Right renal pelvis (tissue), 4 donors: Measurements from ENCODE around the gene PLEKHG5. TPM values are rescaled to one million over a fixed set of nuclear protein-coding genes. Genes with fewer than 3 reads are reported as not detected.

Source experiments
- DNase-seq, 4 donors: peaks; one replicate each; pipeline ENCODE4 v3.0.0-alpha.2; 2013; ENCODE audit warnings: low read depth in 4 of 4, low spot score in 3 of 4, missing footprints in 1 of 4
- polyA plus RNA-seq, 4 donors: library from polyadenylated mRNA; unstranded; fragments of 120-200 nt; gene quantifications; one replicate each; pipeline ENCODE4 v1.2.1, GENCODE V29; 2013; ENCODE audit not compliant: insufficient read length in 4 of 4

Gene PLEKHG5
- polyA plus RNA-seq, 4 donors: 12.6 to 18.0 (median 13.3) TPM

- DNase-seq: no peak
Observed at GRCh38 chr1:6510493-6510892, 19.0 kb upstream of the PLEKHG5 start.

- no peak for DNase-seq
Observed at GRCh38 chr1:6509919-6510291, 18.4 kb upstream of the PLEKHG5 start.

GRCh38 chr1:6509220-6509918 is 17.9 kb upstream of the PLEKHG5 start:
- no peak for DNase-seq

- no peak for DNase-seq
Observed at GRCh38 chr1:6508816-6509189, 17.3 kb upstream of the PLEKHG5 start.

- DNase-seq: no peak
Observed at GRCh38 chr1:6508154-6508815, 16.8 kb upstream of the PLEKHG5 start.

GRCh38 chr1:6507461-6507911 is 16.0 kb upstream of the PLEKHG5 start:
- no peak for DNase-seq

DNA sequence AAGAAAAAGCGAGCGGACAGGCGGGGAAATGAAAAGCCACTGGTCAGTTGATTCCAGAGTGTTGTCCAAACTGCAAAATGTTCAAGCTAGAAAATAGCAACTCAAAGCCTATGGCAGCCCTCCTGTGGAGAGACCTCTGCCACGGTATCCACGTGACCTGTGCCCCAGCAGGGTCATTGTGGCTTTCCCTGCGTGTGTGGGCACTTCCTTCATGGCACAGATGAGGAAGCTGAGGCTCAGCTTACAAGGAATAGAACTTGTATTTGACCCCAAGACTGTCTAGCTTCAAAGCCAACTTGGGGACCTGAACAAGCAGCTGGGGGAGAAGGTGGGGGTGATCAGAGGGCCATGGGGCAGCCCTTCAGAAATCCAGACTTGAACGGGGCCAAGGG is 15.6 kb upstream of the PLEKHG5 start:
- no peak for DNase-seq

DNA sequence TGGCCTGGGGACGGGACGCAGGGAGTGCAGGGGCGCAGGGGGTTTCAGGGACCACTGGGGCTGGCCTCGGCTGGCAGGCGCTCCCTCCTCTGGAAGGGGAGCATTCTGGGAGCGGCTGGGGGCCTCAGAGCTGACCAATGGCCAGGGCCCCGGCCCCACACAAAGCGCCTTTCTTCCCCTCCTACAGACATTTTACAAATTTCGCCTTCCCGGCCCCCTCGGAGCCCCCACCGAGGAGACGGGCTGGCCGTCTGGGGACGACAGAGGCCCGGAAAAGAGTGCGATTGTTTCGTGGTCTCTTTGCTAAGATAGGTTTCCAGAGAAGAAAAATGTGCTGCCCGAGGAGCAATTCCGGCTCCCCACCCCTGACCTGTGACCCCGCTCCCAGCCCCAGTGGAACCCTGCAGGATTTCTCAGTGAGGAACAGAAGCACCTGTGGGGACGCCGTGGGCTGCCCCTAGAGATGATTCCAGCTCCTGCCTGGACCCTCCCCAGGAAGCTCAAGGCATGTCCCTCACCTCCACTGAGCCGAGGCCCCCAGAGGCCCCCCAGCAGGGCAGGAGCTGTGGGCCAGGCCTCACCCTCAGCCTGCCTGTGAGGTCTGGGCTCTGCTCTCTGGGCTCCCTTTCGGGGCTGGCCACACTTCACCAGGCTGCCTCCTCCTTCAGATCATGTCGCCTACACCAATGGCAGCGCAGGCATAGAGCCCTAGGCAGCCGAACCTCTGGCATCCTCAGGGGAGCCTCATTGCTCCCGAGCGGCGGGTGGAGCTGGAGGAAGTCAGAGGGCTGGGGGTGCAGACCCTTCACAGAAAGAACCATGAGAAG is 15.0 kb upstream of the PLEKHG5 start:
- no peak for DNase-seq

GRCh38 chr1:6505367-6506209 is 14.1 kb upstream of the PLEKHG5 start:
- no peak for DNase-seq

- no peak for DNase-seq
Observed at GRCh38 chr1:6504887-6505286, 13.4 kb upstream of the PLEKHG5 start.

DNA sequence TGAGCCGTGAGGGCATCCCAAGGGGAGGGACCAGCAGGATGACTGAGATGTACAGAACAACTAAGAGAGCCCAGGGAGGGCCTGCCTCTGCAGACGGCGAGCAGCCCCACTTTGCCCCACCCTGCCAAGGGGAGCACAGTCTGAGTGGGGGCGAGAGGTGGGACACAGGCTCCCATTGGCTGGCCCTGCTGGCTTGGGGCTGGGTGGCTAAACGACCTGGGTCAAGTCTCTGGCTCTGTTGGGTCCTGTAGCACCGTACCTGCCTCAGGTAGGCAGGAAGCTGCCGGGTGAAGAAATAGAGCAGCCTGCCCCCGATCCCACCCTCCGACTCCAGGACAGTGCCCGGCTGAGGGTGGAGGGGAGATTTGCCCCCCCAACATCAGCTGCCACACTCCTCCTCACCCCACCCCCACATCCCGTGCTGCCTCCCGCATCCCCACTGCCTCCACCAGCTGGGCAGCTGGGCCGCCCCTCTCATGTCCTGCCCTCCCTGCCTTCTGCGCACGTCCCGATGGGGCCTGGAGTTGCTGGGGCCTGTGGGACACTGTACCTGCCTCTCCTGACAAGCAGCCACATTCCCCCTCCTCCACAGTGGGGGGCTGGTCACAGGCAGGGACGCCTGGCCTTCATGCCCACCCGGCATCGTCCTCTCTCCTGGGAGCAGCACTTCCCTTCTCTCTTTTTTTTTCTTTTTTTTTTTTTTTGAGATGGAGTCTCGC is 12.6 kb upstream of the PLEKHG5 start:
- DNase-seq: no peak

DNA sequence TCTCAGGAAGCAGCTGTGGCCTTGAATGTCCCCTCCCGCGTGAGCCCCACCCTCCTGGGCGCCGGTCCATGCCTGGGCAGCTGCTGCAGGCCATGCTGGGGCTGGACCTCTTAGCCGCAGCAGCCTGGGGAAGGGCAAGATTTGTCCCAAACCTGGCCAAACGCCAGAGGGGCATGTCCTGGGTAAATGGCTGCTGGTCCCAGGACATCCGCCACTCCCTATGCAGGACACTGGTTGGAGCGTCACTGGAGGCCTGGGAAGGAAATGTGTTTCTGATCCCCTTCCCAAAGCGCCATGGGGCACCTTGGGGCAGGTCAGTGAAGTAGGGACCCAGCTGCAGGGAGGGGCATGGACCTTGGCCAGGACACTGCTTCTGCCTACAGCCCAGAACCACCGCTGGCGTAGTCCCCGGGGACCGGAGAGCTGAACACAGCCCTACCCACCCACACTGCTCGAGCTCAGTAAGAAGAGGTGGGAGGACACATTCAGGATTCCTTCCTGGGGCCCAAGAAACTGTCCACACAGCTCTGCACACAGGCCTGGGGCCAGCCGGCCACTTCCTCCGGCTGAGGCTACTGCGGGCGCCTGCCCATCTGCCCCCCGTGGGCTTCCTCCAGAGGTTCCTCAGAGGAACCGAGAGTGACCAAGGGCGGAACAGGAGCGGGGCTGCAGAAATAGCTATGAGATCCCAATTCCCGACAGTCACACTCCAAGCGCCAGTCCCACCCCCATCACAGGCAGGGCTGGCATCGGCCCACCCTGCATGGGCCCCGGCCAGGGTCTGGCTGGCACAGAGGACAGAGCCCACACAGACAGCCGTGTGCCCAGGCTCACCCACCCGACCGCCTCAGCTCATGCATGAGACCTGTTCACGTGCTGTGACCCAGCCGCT is 10.8 kb upstream of the PLEKHG5 start:
- DNase-seq: no peak

- DNase-seq: no peak
Observed at GRCh38 chr1:6501279-6501813, 9.9 kb upstream of the PLEKHG5 start.

GRCh38 chr1:6500544-6501278 is 9.2 kb upstream of the PLEKHG5 start:
- DNase-seq: no peak

DNA sequence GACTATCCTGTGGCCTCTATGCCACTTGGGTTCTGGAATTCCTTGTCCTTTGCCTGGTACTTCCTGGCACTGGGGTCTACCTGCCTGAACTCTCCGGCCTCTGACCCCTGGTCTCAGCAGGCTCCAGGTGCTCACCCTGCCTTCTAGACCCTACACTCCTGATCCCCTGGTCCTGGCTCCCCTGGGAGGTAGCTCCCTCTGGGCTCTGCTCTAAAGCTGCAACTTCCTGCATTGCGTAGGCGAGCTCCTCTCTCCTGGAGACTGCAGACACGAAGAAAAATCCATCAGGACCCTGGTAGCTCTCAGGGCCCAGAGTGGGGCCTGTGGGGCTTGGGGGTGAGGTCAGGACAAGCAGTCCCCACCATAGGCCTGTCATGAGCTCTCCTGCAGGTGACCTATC is 7.8 kb upstream of the PLEKHG5 start:
- DNase-seq: no peak

- no peak for DNase-seq
Observed at GRCh38 chr1:6498576-6499111, 7.2 kb upstream of the PLEKHG5 start.

DNA sequence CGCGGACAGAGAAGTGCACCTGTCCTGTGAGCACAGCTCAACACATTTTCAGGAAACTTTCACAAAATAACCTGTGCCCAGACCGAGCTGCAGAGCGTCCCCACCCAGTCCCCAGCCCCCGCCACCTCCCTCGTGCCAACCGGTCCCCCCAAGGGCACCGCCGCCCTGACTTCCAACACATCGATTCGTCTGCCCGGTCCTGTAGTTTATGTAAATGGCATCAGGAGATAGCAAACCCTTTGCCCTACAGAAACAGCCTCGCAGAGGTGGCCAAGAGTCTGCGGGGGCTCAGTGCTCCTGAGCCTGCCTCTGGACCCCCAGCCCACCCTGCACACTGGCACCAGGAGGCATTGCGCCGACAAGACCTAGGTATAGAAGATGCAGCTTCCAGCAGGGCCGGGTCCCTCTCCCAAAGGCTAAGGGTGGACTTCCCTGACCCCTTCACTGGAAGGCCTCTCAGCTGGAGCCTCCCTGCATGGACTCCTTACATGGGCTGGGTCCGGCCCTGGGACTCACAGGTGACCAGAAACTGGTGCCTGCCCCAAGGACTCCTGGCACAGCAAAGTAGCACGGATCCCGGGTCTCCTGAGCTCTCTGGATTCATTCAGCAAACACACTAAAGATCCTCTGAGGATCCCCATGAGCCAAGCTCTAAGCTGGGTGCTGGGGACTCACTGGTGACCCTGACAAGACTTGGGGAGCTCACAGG is 6.6 kb upstream of the PLEKHG5 start:
- DNase-seq: no peak
